Mucosa of descending colon (tissue), 3 donors: ENCODE data around the gene ZKSCAN2. TPM values are rescaled to one million over a fixed set of nuclear protein-coding genes. Genes with fewer than 3 reads are reported as not detected.

Source experiments
- ATAC-seq: fragments of 200-7000 bp; cut with Tn5 transposase; one replicate; pipeline ENCODE4 v1.9.1; 2020; ENCODE audit warnings: mild to moderate bottlenecking, moderate library complexity
- DNase-seq, 3 donors: peaks; one replicate each; pipeline ENCODE4 v3.0.0-alpha.2; 2020
- H3K36me3 ChIP-seq: fragments of 200-600 bp; one replicate; pipeline ENCODE4 v1.8.0; 2021; ENCODE audit warnings: low read depth, mild to moderate bottlenecking
- H3K4me1 ChIP-seq: fragments of 200-600 bp; one replicate; pipeline ENCODE4 v1.8.0; 2021; ENCODE audit warnings: low read depth, mild to moderate bottlenecking
- H3K4me3 ChIP-seq: fragments of 200-600 bp; one replicate; pipeline ENCODE4 v1.8.0; 2021; ENCODE audit warnings: mild to moderate bottlenecking
- H3K9me3 ChIP-seq: fragments of 200-600 bp; one replicate; pipeline ENCODE4 v1.8.0; 2021; ENCODE audit warnings: mild to moderate bottlenecking
- intact Hi-C, 2 donors: fragments of 100-400 bp; cut with DNase I in 1 of 2; cut with micrococcal nuclease in 1 of 2; formaldehyde crosslinking; loops; one replicate each; pipeline versions ENCODE4 v1.11.0 to v1.11.1; 2022; cut with DNase I, micrococcal nuclease
- total RNA-seq, 3 donors: library from RNA; stranded (reverse); fragmentation: NEBNext Ultra II Directional in 2 of 3; extraction: Animal tissue kit (Norgen Biotek cat#: 25700) in 2 of 3; gene quantifications; one replicate each; pipeline versions ENCODE4 v1.2.1 to v1.2.4, GENCODE V29; 2021 to 2023
- TF ChIP-seq, protein P1 (sequence below): fragments of 200-600 bp; IDR thresholded peaks from one replicate; pipeline ENCODE4 v1.8.0; 2022; ENCODE audit warnings: antibody characterized with exemption, mild to moderate bottlenecking
- donor health status: DM: no; HTN: no; CAD: no; lungs with moderate emphysema.
- donor health status: DM: no; HTN: no; CAD: no.
- donor health status: DM: no; HTN: yes; CAD: no.

Gene ZKSCAN2
- total RNA-seq, 3 donors from 2014 or later = 2.1 to 5.9 (median 2.2) TPM

DNA sequence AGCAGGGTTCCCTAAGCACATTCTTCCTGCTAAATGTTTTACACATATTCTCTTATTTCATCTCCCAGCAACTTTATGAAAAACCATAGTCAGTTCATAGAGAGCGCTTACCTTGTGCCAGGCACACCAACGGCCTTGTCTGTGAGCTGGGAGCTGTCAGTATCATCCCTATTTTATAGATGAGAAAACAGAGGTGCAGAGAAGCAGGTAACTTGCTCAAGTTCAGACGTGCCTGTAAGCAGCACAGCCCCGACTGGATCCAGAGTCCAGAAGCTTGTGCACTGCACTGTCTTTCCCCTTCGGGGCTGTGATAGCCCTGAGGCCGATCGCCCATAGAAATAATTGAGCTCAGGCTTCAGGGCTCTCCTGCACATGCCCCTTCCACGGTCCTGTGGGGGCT, 34.7 kb downstream of the ZKSCAN2 start:
- TF ChIP-seq, protein P1, sequence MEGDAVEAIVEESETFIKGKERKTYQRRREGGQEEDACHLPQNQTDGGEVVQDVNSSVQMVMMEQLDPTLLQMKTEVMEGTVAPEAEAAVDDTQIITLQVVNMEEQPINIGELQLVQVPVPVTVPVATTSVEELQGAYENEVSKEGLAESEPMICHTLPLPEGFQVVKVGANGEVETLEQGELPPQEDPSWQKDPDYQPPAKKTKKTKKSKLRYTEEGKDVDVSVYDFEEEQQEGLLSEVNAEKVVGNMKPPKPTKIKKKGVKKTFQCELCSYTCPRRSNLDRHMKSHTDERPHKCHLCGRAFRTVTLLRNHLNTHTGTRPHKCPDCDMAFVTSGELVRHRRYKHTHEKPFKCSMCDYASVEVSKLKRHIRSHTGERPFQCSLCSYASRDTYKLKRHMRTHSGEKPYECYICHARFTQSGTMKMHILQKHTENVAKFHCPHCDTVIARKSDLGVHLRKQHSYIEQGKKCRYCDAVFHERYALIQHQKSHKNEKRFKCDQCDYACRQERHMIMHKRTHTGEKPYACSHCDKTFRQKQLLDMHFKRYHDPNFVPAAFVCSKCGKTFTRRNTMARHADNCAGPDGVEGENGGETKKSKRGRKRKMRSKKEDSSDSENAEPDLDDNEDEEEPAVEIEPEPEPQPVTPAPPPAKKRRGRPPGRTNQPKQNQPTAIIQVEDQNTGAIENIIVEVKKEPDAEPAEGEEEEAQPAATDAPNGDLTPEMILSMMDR = no peak
- ATAC-seq (no peak), DNase-seq (no peak)
- intact Hi-C loops = loop anchor here (10.0 kb wide), 2 partner anchors 98 to 168 kb away; no protein-coding TSS in a partner anchor
- H3K9me3 ChIP-seq = no peaks in the 10 kb centered on the region
- H3K4me1 ChIP-seq = peaks cover 5% of the 10 kb centered on the region
- no peaks in the 10 kb centered on the region for H3K36me3 ChIP-seq
- no peak overlapping the region for H3K4me3 ChIP-seq

DNA sequence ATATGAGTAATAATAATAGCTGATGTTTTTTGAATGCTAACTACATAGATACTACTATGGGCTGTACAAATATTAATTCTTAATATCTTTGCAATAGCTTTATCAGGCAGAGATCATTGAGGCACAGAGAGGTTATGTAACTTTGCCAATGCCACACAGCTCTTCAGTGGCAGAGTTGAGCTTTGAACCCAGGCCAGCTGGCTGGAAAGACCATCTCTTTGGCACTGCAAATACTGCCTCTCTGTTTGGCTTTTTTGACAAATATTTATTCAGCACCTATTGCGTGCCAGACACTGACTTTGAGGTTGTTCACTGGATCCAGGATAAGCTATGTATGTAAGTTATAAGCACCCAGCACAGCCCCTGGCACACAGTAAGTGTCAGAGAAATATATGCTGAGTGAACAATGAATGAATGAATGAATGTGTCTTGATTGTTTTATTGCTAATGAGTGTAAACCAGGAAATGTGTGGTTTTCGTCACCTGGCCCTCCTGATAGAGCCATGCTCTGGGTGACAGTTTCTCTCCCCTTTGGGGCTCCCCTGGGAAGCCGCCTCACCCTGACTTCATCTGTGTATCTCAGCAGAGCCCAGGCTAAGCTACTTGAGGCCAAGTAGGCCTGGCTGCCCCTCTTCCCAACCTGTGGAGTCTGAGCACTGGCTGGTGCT, 38.4 kb downstream of the ZKSCAN2 start:
- ATAC-seq (no peak), DNase-seq (no peak)
- Histone ChIP-seq H3K36me3 (no peaks in the 10 kb centered on the region), H3K9me3 (no peaks in the 10 kb centered on the region), H3K4me3 (no peak overlapping the region), H3K4me1 (peaks cover 8% of the 10 kb centered on the region)
- TF ChIP-seq, protein P1 = no peak
- intact Hi-C loops = no loop called here

DNA sequence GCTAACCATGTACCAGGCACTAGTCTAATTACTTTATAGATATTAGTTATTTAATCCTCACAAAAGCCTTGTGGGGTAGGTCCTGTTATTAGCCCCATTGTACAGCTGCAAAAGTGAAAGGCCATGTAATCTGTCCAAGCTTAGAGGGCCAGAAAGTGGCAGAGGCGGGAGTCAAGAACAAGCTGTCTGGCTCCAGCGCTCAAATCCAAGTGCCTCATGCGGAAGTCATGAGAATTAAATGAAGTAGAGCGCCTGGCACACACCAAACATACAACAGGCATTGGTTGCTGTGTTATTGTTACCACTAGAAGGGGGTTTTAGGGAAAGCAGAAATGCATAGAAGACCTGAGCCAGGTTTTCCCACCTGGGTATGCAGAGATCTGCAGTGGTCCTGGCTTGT, 39.7 kb downstream of the ZKSCAN2 start:
- TF ChIP-seq, protein P1 = no peak
- no peaks in the 10 kb centered on the region for H3K9me3 ChIP-seq
- ATAC-seq = no peak
- DNase-seq = no peak
- peaks cover 8% of the 10 kb centered on the region for H3K4me1 ChIP-seq
- H3K36me3 ChIP-seq = no peaks in the 10 kb centered on the region
- H3K4me3 ChIP-seq = no peak overlapping the region
- intact Hi-C loops = no loop called here

DNA sequence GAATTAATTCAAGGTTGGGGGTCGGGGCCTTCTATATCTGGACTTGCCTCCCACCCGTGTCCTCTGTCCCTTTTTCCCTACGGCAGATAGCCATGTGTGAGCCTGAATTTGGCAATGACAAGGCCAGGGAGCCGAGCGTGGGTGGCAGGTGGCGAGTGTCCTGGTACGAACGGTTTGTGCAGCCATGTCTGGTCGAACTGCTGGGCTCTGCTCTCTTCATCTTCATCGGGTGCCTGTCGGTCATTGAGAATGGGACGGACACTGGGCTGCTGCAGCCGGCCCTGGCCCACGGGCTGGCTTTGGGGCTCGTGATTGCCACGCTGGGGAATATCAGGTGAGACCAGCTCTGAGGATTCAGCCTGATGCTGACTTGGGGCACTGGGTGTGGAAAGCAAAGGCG, 40.5 kb downstream of the ZKSCAN2 start:
- ATAC-seq = no peak

DNA sequence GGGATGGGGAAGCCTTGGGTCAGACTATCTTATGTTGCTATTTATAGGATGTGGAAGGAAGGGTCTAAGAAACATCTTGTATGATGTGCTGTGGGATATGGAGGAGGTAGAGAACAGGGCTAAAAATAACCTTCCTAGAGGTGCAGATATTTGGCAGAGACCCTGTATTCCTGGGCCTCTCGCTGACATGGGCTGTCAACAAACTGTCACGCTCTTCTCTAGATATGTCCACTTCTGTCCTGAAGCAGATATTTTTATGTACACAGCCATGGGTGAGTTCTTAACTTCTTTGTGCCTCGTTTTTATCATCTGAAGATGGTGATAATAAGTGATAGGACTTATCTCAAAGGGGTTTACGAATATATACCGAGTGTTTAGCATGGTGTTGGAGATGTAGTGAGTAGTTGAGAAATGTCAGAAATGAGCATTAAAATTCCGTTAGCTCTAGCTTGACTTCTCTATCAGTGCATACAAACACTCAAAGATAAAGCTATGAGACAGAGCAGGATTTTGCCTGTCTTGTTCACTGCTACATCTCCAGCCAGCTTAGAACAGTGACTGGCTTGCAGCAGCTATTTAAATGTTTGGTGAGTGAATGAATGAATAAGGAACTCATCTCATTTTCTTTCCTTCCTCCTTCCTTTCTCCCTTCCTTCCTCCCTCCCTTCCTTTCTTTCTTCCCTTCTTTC, 43.8 kb downstream of the ZKSCAN2 start:
- intact Hi-C loops = no loop called here
- Histone ChIP-seq H3K9me3 (no peaks in the 10 kb centered on the region), H3K36me3 (no peaks in the 10 kb centered on the region), H3K4me3 (no peak overlapping the region), H3K4me1 (peaks cover 3% of the 10 kb centered on the region)
- TF ChIP-seq, protein P1 = no peak
- ATAC-seq = no peak
- no peak for DNase-seq

More for the DNA sequence above, 40.5 kb downstream of the ZKSCAN2 start:
- Histone ChIP-seq H3K4me1 (peaks cover 7% of the 10 kb centered on the region), H3K36me3 (no peaks in the 10 kb centered on the region), H3K9me3 (no peaks in the 10 kb centered on the region), H3K4me3 (no peak overlapping the region)
- no peak for DNase-seq
- TF ChIP-seq, protein P1 = no peak
- intact Hi-C loops = no loop called here
